ENCODE results near the gene SLC16A10. TPM values are rescaled to one million over a fixed set of nuclear protein-coding genes. Genes with fewer than 3 reads are reported as not detected.
A peak's percentile ranks its signal among the peaks of the same experiment; 100 is the strongest.
"Not testable (repeated sequence)": the region's sequence is repeated elsewhere in the genome, so short reads cannot be mapped to it uniquely, and the experiment has no call there.

The SLC16A10 gene
- total RNA-seq, 1 experiment from 2014 or later = 1.7 TPM

- Histone ChIP-seq H3K36me3 (ENCODE audit: low read depth) (no peaks in the 10 kb centered on the region), H3K9me2 (ENCODE audit: insufficient read depth) (no peaks in the 10 kb centered on the region), H4K20me1 (ENCODE audit: insufficient read depth) (no peaks in the 10 kb centered on the region), H3F3A (ENCODE audit: insufficient read depth, low read depth) (no peaks in the 10 kb centered on the region), H2AFZ (no peak overlapping the region), H3K4me1 (replicated peaks; ENCODE audit: insufficient read depth) (0 out of 2 replicates have a peak, but pooled peaks cover 4% of the 10 kb centered on the region), H3K4me2 (no peak overlapping the region), H3K27ac (no peak overlapping the region), H3K4me3 (no peak overlapping the region), H3K79me2 (ENCODE audit: low read depth) (no peaks in the 10 kb centered on the region), H3K9me3 (ENCODE audit: insufficient read depth, low read depth) (no peaks in the 10 kb centered on the region), H3K27me3 (ENCODE audit: insufficient read depth, low read depth) (no peaks in the 10 kb centered on the region)
- intact Hi-C loops (cut with micrococcal nuclease; ENCODE audit: unreplicated experiment) = no loop called here
- TF ChIP-seq, protein P1, sequence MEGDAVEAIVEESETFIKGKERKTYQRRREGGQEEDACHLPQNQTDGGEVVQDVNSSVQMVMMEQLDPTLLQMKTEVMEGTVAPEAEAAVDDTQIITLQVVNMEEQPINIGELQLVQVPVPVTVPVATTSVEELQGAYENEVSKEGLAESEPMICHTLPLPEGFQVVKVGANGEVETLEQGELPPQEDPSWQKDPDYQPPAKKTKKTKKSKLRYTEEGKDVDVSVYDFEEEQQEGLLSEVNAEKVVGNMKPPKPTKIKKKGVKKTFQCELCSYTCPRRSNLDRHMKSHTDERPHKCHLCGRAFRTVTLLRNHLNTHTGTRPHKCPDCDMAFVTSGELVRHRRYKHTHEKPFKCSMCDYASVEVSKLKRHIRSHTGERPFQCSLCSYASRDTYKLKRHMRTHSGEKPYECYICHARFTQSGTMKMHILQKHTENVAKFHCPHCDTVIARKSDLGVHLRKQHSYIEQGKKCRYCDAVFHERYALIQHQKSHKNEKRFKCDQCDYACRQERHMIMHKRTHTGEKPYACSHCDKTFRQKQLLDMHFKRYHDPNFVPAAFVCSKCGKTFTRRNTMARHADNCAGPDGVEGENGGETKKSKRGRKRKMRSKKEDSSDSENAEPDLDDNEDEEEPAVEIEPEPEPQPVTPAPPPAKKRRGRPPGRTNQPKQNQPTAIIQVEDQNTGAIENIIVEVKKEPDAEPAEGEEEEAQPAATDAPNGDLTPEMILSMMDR (conservative IDR thresholded peaks at IDR 0.05) = no peak
- no peak for TF ChIP-seq EZH2 (IDR thresholded peaks at IDR 0.05; ENCODE audit: low read depth)
- ChIA-PET CTCF (no interaction called here), POLR2A (ENCODE audit: unreplicated experiment) (no interaction called here)
- BruUV-seq (replicated peaks) = no TSS peak
- DNase-seq = no peak
These were observed 41.7 kb downstream of the SLC16A10 start for GRCh38 chr6:111129013-111129412.

DNA sequence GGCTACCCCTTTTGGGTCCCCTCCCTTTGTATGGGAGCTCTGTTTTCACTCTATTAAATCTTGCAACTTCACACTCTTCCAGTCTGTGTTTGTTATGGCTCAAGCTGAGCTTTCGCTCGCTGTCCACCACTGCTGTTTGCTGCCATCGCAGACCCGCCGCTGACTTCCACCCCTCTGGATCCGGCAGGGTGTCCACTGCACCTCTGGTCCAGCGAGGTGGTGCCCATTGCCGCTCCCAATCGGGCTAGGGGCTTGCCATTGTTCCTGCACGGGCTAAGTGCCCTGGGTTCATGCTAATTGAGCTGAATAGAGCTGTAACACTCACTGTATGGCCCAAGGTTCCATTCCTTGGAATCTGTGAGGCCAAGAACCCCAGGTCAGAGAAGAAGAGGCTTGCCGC, 43.7 kb downstream of the SLC16A10 start:
- H3K27ac ChIP-seq; DNase-seq; H2AFZ ChIP-seq; H4K20me1 ChIP-seq (ENCODE audit: insufficient read depth); H3F3A ChIP-seq (ENCODE audit: insufficient read depth, low read depth); H3K79me2 ChIP-seq (ENCODE audit: low read depth); H3K36me3 ChIP-seq (ENCODE audit: low read depth); BruUV-seq (replicated peaks); H3K4me3 ChIP-seq; intact Hi-C loops (cut with micrococcal nuclease; ENCODE audit: unreplicated experiment); H3K9me2 ChIP-seq (ENCODE audit: insufficient read depth); H3K4me2 ChIP-seq; H3K27me3 ChIP-seq (ENCODE audit: insufficient read depth, low read depth); H3K9me3 ChIP-seq (ENCODE audit: insufficient read depth, low read depth); H3K4me1 ChIP-seq (replicated peaks; ENCODE audit: insufficient read depth); CTCF ChIA-PET: not testable (repeated sequence)
- POLR2A ChIA-PET (ENCODE audit: unreplicated experiment) = interaction anchor here (0.7 kb wide), 1 partner anchor 1484 kb away, joined by 3 read pairs; no protein-coding TSS in a partner anchor

- BruUV-seq (replicated peaks); H3K79me2 ChIP-seq (ENCODE audit: low read depth); POLR2A ChIA-PET (ENCODE audit: unreplicated experiment); H3K9me3 ChIP-seq (ENCODE audit: insufficient read depth, low read depth); H3K4me2 ChIP-seq; H3K4me1 ChIP-seq (replicated peaks; ENCODE audit: insufficient read depth); H3K27ac ChIP-seq; H3K4me3 ChIP-seq; H3F3A ChIP-seq (ENCODE audit: insufficient read depth, low read depth); intact Hi-C loops (cut with micrococcal nuclease; ENCODE audit: unreplicated experiment); H3K27me3 ChIP-seq (ENCODE audit: insufficient read depth, low read depth); CTCF ChIA-PET; H3K9me2 ChIP-seq (ENCODE audit: insufficient read depth); H4K20me1 ChIP-seq (ENCODE audit: insufficient read depth); H2AFZ ChIP-seq; H3K36me3 ChIP-seq (ENCODE audit: low read depth): not testable (repeated sequence)
- peak in 1 of 2 experiments; percentile 63 for DNase-seq
These were observed 45.4 kb downstream of the SLC16A10 start for GRCh38 chr6:111132669-111133068.

GRCh38 chr6:111134236-111134869, 47.0 kb downstream of the SLC16A10 start:
- H4K20me1 ChIP-seq (ENCODE audit: insufficient read depth); H3F3A ChIP-seq (ENCODE audit: insufficient read depth, low read depth); H3K9me3 ChIP-seq (ENCODE audit: insufficient read depth, low read depth); H3K4me2 ChIP-seq; H3K27me3 ChIP-seq (ENCODE audit: insufficient read depth, low read depth); H3K27ac ChIP-seq; H3K36me3 ChIP-seq (ENCODE audit: low read depth); DNase-seq; intact Hi-C loops (cut with micrococcal nuclease; ENCODE audit: unreplicated experiment); CTCF ChIA-PET; POLR2A ChIA-PET (ENCODE audit: unreplicated experiment); BruUV-seq (replicated peaks); H3K79me2 ChIP-seq (ENCODE audit: low read depth); H3K4me3 ChIP-seq; H3K9me2 ChIP-seq (ENCODE audit: insufficient read depth); H3K4me1 ChIP-seq (replicated peaks; ENCODE audit: insufficient read depth); H2AFZ ChIP-seq: not testable (repeated sequence)

GRCh38 chr6:111137489-111138093, 50.3 kb downstream of the SLC16A10 start:
- H3K27ac ChIP-seq; H3K9me2 ChIP-seq (ENCODE audit: insufficient read depth); H3K4me1 ChIP-seq (replicated peaks; ENCODE audit: insufficient read depth); H3F3A ChIP-seq (ENCODE audit: insufficient read depth, low read depth); H3K4me3 ChIP-seq; H3K27me3 ChIP-seq (ENCODE audit: insufficient read depth, low read depth); intact Hi-C loops (cut with micrococcal nuclease; ENCODE audit: unreplicated experiment); H3K36me3 ChIP-seq (ENCODE audit: low read depth); BruUV-seq (replicated peaks); H3K9me3 ChIP-seq (ENCODE audit: insufficient read depth, low read depth); H4K20me1 ChIP-seq (ENCODE audit: insufficient read depth); H2AFZ ChIP-seq; POLR2A ChIA-PET (ENCODE audit: unreplicated experiment); DNase-seq; CTCF ChIA-PET; H3K4me2 ChIP-seq; H3K79me2 ChIP-seq (ENCODE audit: low read depth): not testable (repeated sequence)

All from PC-9 (cell line).